ENCODE data around the gene JARID2. TPM values are rescaled to one million over a fixed set of nuclear protein-coding genes. Genes with fewer than 3 reads are reported as not detected.

Gene JARID2
- total RNA-seq, 1 donor = 9.1 TPM

GRCh38 chr6:15325540-15325955 lies 79.7 kb downstream of the JARID2 start:
- no peak overlapping the region for H3K4me3 ChIP-seq (ENCODE audit: low read depth, low read length)
- no peak for TF ChIP-seq CTCF (IDR thresholded peaks at IDR 0.05; ENCODE audit: insufficient read depth, low read depth, low read length)
- no peak for DNase-seq (ENCODE audit: low read depth)

GRCh38 chr6:15326067-15326614 lies 80.3 kb downstream of the JARID2 start:
- no peak for DNase-seq (ENCODE audit: low read depth)
- TF ChIP-seq CTCF (IDR thresholded peaks at IDR 0.05; ENCODE audit: insufficient read depth, low read depth, low read length) = no peak
- no peak overlapping the region for H3K4me3 ChIP-seq (ENCODE audit: low read depth, low read length)

GRCh38 chr6:15327271-15327670 lies 81.4 kb downstream of the JARID2 start:
- no peak for DNase-seq (ENCODE audit: low read depth)
- TF ChIP-seq CTCF (IDR thresholded peaks at IDR 0.05; ENCODE audit: insufficient read depth, low read depth, low read length) = peak; percentile 27
- H3K4me3 ChIP-seq (ENCODE audit: low read depth, low read length) = no peak overlapping the region

GRCh38 chr6:15329197-15329671 lies 83.4 kb downstream of the JARID2 start:
- no peak overlapping the region for H3K4me3 ChIP-seq (ENCODE audit: low read depth, low read length)
- no peak for TF ChIP-seq CTCF (IDR thresholded peaks at IDR 0.05; ENCODE audit: insufficient read depth, low read depth, low read length)
- peak; percentile 97 for DNase-seq (ENCODE audit: low read depth)

GRCh38 chr6:15330174-15330944 lies 84.5 kb downstream of the JARID2 start:
- no peak overlapping the region for H3K4me3 ChIP-seq (ENCODE audit: low read depth, low read length)
- no peak for TF ChIP-seq CTCF (IDR thresholded peaks at IDR 0.05; ENCODE audit: insufficient read depth, low read depth, low read length)
- no peak for DNase-seq (ENCODE audit: low read depth)

- DNase-seq (ENCODE audit: low read depth) = peak; percentile 70
- no peak for TF ChIP-seq CTCF (IDR thresholded peaks at IDR 0.05; ENCODE audit: insufficient read depth, low read depth, low read length)
- H3K4me3 ChIP-seq (ENCODE audit: low read depth, low read length) = no peak overlapping the region
Observed at GRCh38 chr6:15331143-15331542, 85.3 kb downstream of the JARID2 start.
